ENCODE measurements around the gene GREB1L.
"Not testable (repeated sequence)": the region's sequence is repeated elsewhere in the genome, so short reads cannot be mapped to it uniquely, and the experiment has no call there.

GREB1L gene

GRCh38 chr18:21342372-21342771, 100.3 kb downstream of the GREB1L start:
- TF ChIP-seq GATA1 (IDR thresholded peaks at IDR 0.05; ENCODE audit: low read depth, low read length): no peak
- TF ChIP-seq POLR2A (IDR thresholded peaks at IDR 0.05; ENCODE audit: low read length): no peak

GRCh38 chr18:21344860-21345259, 102.8 kb downstream of the GREB1L start:
- no peak for TF ChIP-seq GATA1 (IDR thresholded peaks at IDR 0.05; ENCODE audit: low read depth, low read length)
- no peak for TF ChIP-seq POLR2A (IDR thresholded peaks at IDR 0.05; ENCODE audit: low read length)
- no peak for DNase-seq

More at GRCh38 chr18:21342372-21342771, 100.3 kb downstream of the GREB1L start:
- no peak for DNase-seq

- no peak for DNase-seq
- TF ChIP-seq GATA1 (IDR thresholded peaks at IDR 0.05; ENCODE audit: low read depth, low read length) (no peak), POLR2A (IDR thresholded peaks at IDR 0.05; ENCODE audit: low read length) (no peak)
These were observed 103.8 kb downstream of the GREB1L start for GRCh38 chr18:21345840-21346239.

GRCh38 chr18:21359746-21360145, 117.7 kb downstream of the GREB1L start:
- DNase-seq: no peak
- TF ChIP-seq GATA1 (IDR thresholded peaks at IDR 0.05; ENCODE audit: low read depth, low read length): no peak
- no peak for TF ChIP-seq POLR2A (IDR thresholded peaks at IDR 0.05; ENCODE audit: low read length)

- TF ChIP-seq POLR2A (IDR thresholded peaks at IDR 0.05; ENCODE audit: low read length) (no peak), GATA1 (IDR thresholded peaks at IDR 0.05; ENCODE audit: low read depth, low read length) (no peak)
These were observed 119.4 kb downstream of the GREB1L start for GRCh38 chr18:21361307-21361880.

GRCh38 chr18:21362831-21363230, 120.8 kb downstream of the GREB1L start:
- DNase-seq: no peak
- TF ChIP-seq GATA1 (IDR thresholded peaks at IDR 0.05; ENCODE audit: low read depth, low read length) (no peak), POLR2A (IDR thresholded peaks at IDR 0.05; ENCODE audit: low read length) (no peak)

More at GRCh38 chr18:21361307-21361880, 119.4 kb downstream of the GREB1L start:
- DNase-seq: no peak

GRCh38 chr18:21363348-21363747, 121.3 kb downstream of the GREB1L start:
- DNase-seq: no peak
- TF ChIP-seq POLR2A (IDR thresholded peaks at IDR 0.05; ENCODE audit: low read length): no peak
- no peak for TF ChIP-seq GATA1 (IDR thresholded peaks at IDR 0.05; ENCODE audit: low read depth, low read length)

GRCh38 chr18:21364471-21364870, 122.4 kb downstream of the GREB1L start:
- TF ChIP-seq POLR2A (IDR thresholded peaks at IDR 0.05; ENCODE audit: low read length) (no peak), GATA1 (IDR thresholded peaks at IDR 0.05; ENCODE audit: low read depth, low read length) (no peak)
- DNase-seq: no peak

- no peak for DNase-seq
- TF ChIP-seq POLR2A (IDR thresholded peaks at IDR 0.05; ENCODE audit: low read length): no peak
- TF ChIP-seq GATA1 (IDR thresholded peaks at IDR 0.05; ENCODE audit: low read depth, low read length): no peak
These were observed 124.9 kb downstream of the GREB1L start for GRCh38 chr18:21366896-21367295.

GRCh38 chr18:21369146-21369545, 127.1 kb downstream of the GREB1L start:
- TF ChIP-seq POLR2A (IDR thresholded peaks at IDR 0.05; ENCODE audit: low read length) (no peak), GATA1 (IDR thresholded peaks at IDR 0.05; ENCODE audit: low read depth, low read length) (no peak)
- no peak for DNase-seq

- DNase-seq: not testable (repeated sequence)
These were observed 127.6 kb downstream of the GREB1L start for GRCh38 chr18:21369597-21369996.

GRCh38 chr18:21383031-21383430, 141.0 kb downstream of the GREB1L start:
- no peak for DNase-seq
- TF ChIP-seq POLR2A (IDR thresholded peaks at IDR 0.05; ENCODE audit: low read length) (no peak), GATA1 (IDR thresholded peaks at IDR 0.05; ENCODE audit: low read depth, low read length) (no peak)

- TF ChIP-seq GATA1 (IDR thresholded peaks at IDR 0.05; ENCODE audit: low read depth, low read length) (no peak), POLR2A (IDR thresholded peaks at IDR 0.05; ENCODE audit: low read length) (no peak)
- DNase-seq: no peak
These were observed 144.7 kb downstream of the GREB1L start for GRCh38 chr18:21386523-21387240.

GRCh38 chr18:21387886-21388285, 145.9 kb downstream of the GREB1L start:
- DNase-seq: no peak

GRCh38 chr18:21389283-21389682, 147.3 kb downstream of the GREB1L start:
- no peak for TF ChIP-seq GATA1 (IDR thresholded peaks at IDR 0.05; ENCODE audit: low read depth, low read length)
- TF ChIP-seq POLR2A (IDR thresholded peaks at IDR 0.05; ENCODE audit: low read length): no peak
- DNase-seq: no peak

More at GRCh38 chr18:21387886-21388285, 145.9 kb downstream of the GREB1L start:
- TF ChIP-seq POLR2A (IDR thresholded peaks at IDR 0.05; ENCODE audit: low read length) (no peak), GATA1 (IDR thresholded peaks at IDR 0.05; ENCODE audit: low read depth, low read length) (no peak)

All from erythroblast (primary cell).